ENCODE measurements around the gene HUS1. TPM values are rescaled to one million over a fixed set of nuclear protein-coding genes. Genes with fewer than 3 reads are reported as not detected.

The HUS1 gene
- total and polyA plus RNA-seq, 4 donors, result 11.9 to 32.9 (median 22.9) TPM

DNA sequence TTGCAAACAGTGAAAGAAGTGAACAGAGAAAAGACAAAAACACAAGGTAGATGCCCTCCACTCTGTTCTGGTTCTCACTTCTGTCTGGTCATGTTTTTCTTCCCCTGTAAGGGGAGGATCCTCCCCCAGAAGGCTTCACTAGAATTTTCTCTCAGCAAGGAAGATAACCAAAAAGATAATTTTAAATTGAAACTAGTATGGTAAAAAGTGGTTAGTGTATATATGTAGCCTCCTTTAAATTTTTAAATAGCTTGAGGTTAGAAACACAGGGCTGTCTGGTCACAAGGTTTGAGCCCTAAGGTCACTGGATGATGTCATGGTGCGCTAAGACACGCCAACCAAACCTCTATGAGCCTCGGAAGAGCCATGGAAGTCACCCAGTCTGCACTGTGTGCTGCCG, 25.6 kb downstream of the HUS1 start:
- 65 to 76% methylated on average over 4 of the region's 4 CpGs for WGBS, 2 donors
- no peaks in the 10 kb centered on the region for H3K36me3 ChIP-seq (ENCODE audit: control insufficient read depth in 1 of 2, insufficient read depth in 2 of 2, low read length in 1 of 2)
- no peaks in the 10 kb centered on the region for H3K27me3 ChIP-seq (ENCODE audit: control insufficient read depth in 1 of 2, insufficient read depth in 2 of 2, low read length in 1 of 2)
- peaks cover 0 to 3% of the 10 kb centered on the region in 2 donors for H3K4me1 ChIP-seq (ENCODE audit: control insufficient read depth in 1 of 2, insufficient read depth in 2 of 2, low read length in 2 of 2)
- ATAC-seq (ENCODE audit: low FRiP score), result no peak
- no peak overlapping the region for H3K27ac ChIP-seq (ENCODE audit: low read depth in 1 of 2, low read length in 2 of 2)
- no peak for DNase-seq
- H3K9me3 ChIP-seq (ENCODE audit: control insufficient read depth, low read length), result no peaks in the 10 kb centered on the region
- intact Hi-C loops (cut with DNase I), result no loop called here
- H3K4me3 ChIP-seq (ENCODE audit: low read length in 2 of 2), result no peak overlapping the region

DNA sequence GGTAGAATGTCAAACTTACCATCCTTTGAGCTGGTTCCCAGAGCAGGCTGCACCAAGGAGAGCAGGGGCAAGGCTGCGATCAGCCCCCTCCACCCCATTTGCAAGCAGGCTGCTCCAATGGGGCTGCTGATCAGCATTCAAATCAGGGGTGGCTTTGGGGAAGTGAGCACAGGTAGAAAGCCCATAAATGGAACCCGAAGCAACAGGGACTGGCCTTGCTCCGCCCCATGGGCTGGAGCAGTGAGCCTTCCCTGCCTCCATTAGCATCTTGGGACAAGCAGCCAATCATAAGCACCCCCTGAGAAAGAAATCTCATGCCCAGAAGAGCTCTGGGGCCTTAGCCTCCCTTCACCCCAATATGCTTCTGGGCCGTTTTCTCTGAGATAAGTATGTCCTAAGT, 27.2 kb downstream of the HUS1 start:
- WGBS, 2 donors, result 86 to 87% methylated on average over 4 of the region's 4 CpGs
- DNase-seq, result no peak
- H3K9me3 ChIP-seq (ENCODE audit: control insufficient read depth, low read length), result no peaks in the 10 kb centered on the region

DNA sequence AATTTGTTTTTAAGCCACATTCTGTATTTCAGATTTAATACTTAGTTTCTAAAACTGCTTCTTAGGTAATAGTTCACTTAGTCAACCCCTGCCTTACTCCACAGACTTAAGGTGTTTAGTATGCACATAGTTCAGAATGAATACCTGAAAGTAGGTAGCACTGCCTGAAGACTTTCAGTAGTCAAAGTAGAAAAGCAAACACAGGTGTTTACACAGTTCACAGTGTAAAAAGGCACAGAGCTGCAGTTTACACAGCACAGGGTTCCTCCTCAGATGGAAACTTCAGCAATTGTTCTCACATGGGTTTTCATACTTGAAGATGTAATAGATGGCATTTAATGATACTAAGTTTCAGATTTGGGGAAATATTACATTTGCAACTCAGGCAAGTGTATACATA, 28.0 kb downstream of the HUS1 start:
- Histone ChIP-seq H3K4me1 (ENCODE audit: control insufficient read depth in 1 of 2, insufficient read depth in 2 of 2, low read length in 2 of 2) (peaks cover 0 to 3% of the 10 kb centered on the region in 2 donors), H3K9me3 (ENCODE audit: control insufficient read depth, low read length) (no peaks in the 10 kb centered on the region), H3K4me3 (ENCODE audit: low read length in 2 of 2) (no peak overlapping the region), H3K27me3 (ENCODE audit: control insufficient read depth in 1 of 2, insufficient read depth in 2 of 2, low read length in 1 of 2) (no peaks in the 10 kb centered on the region), H3K36me3 (ENCODE audit: control insufficient read depth in 1 of 2, insufficient read depth in 2 of 2, low read length in 1 of 2) (no peaks in the 10 kb centered on the region), H3K27ac (ENCODE audit: low read depth in 1 of 2, low read length in 2 of 2) (no peak overlapping the region)
- ATAC-seq (ENCODE audit: low FRiP score), result no peak
- intact Hi-C loops (cut with DNase I), result no loop called here
- DNase-seq, result no peak

More for the DNA sequence above, 27.2 kb downstream of the HUS1 start:
- ATAC-seq (ENCODE audit: low FRiP score), result no peak
- Histone ChIP-seq H3K4me1 (ENCODE audit: control insufficient read depth in 1 of 2, insufficient read depth in 2 of 2, low read length in 2 of 2) (peaks cover 0 to 3% of the 10 kb centered on the region in 2 donors), H3K4me3 (ENCODE audit: low read length in 2 of 2) (no peak overlapping the region), H3K27me3 (ENCODE audit: control insufficient read depth in 1 of 2, insufficient read depth in 2 of 2, low read length in 1 of 2) (no peaks in the 10 kb centered on the region), H3K27ac (ENCODE audit: low read depth in 1 of 2, low read length in 2 of 2) (no peak overlapping the region), H3K36me3 (ENCODE audit: control insufficient read depth in 1 of 2, insufficient read depth in 2 of 2, low read length in 1 of 2) (no peaks in the 10 kb centered on the region)
- intact Hi-C loops (cut with DNase I), result no loop called here

DNA sequence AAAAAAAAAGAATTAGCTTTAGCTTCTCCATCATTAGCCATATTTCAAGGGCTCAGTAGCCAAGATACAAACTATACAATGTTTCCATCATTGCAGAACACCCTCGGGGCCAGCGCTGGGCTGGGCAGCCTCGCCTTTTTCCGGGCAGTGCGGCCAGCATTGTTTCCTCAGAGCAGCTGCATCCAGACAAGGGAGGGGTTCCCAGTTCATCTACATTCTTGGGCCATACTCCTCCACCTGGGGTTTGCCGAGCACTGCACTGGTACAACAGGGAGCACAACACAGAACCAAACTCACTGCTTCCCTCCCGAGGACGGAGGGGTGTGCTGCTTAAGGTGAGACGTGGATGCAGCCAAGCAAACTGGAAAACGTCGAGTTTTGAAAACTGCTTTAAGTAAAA, 28.7 kb downstream of the HUS1 start:
- no peaks in the 10 kb centered on the region for H3K9me3 ChIP-seq (ENCODE audit: control insufficient read depth, low read length)
- no peak for DNase-seq
- peaks cover 0 to 3% of the 10 kb centered on the region in 2 donors for H3K4me1 ChIP-seq (ENCODE audit: control insufficient read depth in 1 of 2, insufficient read depth in 2 of 2, low read length in 2 of 2)
- WGBS, 2 donors, result 73 to 79% methylated on average over 11 of the region's 11 CpGs
- no peaks in the 10 kb centered on the region for H3K36me3 ChIP-seq (ENCODE audit: control insufficient read depth in 1 of 2, insufficient read depth in 2 of 2, low read length in 1 of 2)
- no peaks in the 10 kb centered on the region for H3K27me3 ChIP-seq (ENCODE audit: control insufficient read depth in 1 of 2, insufficient read depth in 2 of 2, low read length in 1 of 2)
- H3K27ac ChIP-seq (ENCODE audit: low read depth in 1 of 2, low read length in 2 of 2), result no peak overlapping the region
- no peak overlapping the region for H3K4me3 ChIP-seq (ENCODE audit: low read length in 2 of 2)
- no peak for ATAC-seq (ENCODE audit: low FRiP score)
- intact Hi-C loops (cut with DNase I), result no loop called here

DNA sequence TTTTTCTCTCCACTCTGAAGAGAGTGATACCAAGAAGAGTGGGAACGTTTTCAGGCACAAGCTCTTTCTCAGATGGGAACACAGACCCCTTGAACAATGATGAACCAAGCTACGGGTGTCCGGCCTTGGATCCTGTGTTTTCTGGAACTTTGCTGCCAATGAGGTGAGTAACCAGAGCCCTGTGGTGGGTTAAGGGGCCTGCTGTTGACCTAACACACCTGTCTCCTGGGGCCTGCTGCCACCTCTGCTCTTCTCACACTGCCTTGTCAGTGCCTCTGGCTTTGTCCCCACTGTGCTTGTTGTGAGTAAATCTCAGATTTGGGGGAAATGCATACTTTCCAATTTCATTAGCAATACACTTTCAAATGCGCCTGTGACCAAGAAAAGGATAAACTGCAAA, 29.7 kb downstream of the HUS1 start:
- no peak for ATAC-seq (ENCODE audit: low FRiP score)
- no peak overlapping the region for H3K27ac ChIP-seq (ENCODE audit: low read depth in 1 of 2, low read length in 2 of 2)
- no peak for DNase-seq
- H3K27me3 ChIP-seq (ENCODE audit: control insufficient read depth in 1 of 2, insufficient read depth in 2 of 2, low read length in 1 of 2), result no peaks in the 10 kb centered on the region
- no peaks in the 10 kb centered on the region for H3K36me3 ChIP-seq (ENCODE audit: control insufficient read depth in 1 of 2, insufficient read depth in 2 of 2, low read length in 1 of 2)
- no peaks in the 10 kb centered on the region for H3K9me3 ChIP-seq (ENCODE audit: control insufficient read depth, low read length)
- WGBS, 2 donors, result 90 to 92% methylated on average over 4 of the region's 4 CpGs
- intact Hi-C loops (cut with DNase I), result loop anchor here in 1 of 2 donors (5.0 kb wide), 1 partner anchor 43 kb away; no protein-coding TSS in a partner anchor
- no peak overlapping the region for H3K4me3 ChIP-seq (ENCODE audit: low read length in 2 of 2)
- peaks cover 0 to 3% of the 10 kb centered on the region in 2 donors for H3K4me1 ChIP-seq (ENCODE audit: control insufficient read depth in 1 of 2, insufficient read depth in 2 of 2, low read length in 2 of 2)

DNA sequence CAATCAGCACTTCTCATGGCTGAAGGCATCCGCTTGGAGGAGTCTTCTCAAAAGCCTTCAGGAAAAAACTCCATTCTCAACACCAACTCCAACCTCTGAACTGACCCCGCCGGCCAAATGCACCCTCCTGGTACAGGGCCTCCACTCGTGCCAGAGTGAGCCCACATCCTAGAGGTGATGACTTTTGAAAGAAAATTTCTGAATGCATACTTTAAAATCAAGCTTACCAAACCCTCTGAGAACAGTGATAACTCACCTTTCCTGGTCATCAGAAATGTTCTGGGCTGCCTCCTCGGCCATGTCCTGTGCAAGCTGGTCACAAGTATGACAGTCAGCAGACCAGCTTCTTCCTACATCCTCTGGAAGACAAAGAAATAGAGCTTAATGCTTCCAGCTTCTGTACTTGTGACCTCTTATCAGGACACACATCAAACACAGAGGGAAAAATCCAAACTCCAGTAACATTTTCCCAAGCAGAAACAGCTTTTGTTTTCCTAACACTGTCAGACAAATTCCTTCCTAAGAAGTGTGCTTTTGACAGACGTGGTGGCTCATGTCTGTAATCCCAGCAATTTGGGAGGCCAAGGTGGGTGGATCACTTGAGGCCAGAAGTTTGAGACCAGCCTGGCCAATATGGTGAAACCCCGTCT, 31.1 kb downstream of the HUS1 start, which contains the start of gene PKD1L1:
Gene PKD1L1 (minus strand): TSS at position 326 of the 650 bp plus-strand sequence. CDS start 26 bp downstream, at position 300.
- intact Hi-C loops (cut with DNase I), result loop anchor here in 1 of 2 donors (5.0 kb wide), 1 partner anchor 44 kb away; no protein-coding TSS in a partner anchor
- Histone ChIP-seq H3K27me3 (ENCODE audit: control insufficient read depth in 1 of 2, insufficient read depth in 2 of 2, low read length in 1 of 2) (no peaks in the 10 kb centered on the region), H3K9me3 (ENCODE audit: control insufficient read depth, low read length) (no peaks in the 10 kb centered on the region), H3K4me1 (ENCODE audit: control insufficient read depth in 1 of 2, insufficient read depth in 2 of 2, low read length in 2 of 2) (peaks cover 0 to 3% of the 10 kb centered on the region in 2 donors), H3K36me3 (ENCODE audit: control insufficient read depth in 1 of 2, insufficient read depth in 2 of 2, low read length in 1 of 2) (no peaks in the 10 kb centered on the region), H3K27ac (ENCODE audit: low read depth in 1 of 2, low read length in 2 of 2) (no peak within 1 kb of the TSS), H3K4me3 (ENCODE audit: low read length in 2 of 2) (no peak within 1 kb of the TSS)
- no peak for DNase-seq
- WGBS, 2 donors, result 65 to 66% methylated on average over 7 of the region's 7 CpGs
- ATAC-seq (ENCODE audit: low FRiP score), result no peak

DNA sequence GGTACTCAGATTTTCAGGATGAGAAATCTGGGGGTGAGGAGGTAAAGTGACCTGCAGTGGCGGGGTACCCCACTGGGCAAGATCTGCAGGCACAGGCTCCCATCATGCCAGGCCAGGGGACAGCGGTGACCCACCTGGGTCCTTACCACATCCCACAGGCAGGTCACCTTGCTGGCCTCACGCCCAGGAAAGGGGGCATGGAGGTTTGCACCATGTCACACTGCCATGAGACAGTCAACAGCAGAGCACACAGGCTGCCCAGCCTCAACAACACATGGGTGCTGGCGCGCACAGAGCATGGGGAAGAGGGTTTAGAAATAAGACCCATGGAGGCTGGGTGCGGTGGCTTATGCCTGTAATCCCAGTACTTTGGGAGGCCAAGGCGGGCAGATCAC, 32.1 kb downstream of the HUS1 start:
- Histone ChIP-seq H3K36me3 (ENCODE audit: control insufficient read depth in 1 of 2, insufficient read depth in 2 of 2, low read length in 1 of 2) (no peaks in the 10 kb centered on the region), H3K9me3 (ENCODE audit: control insufficient read depth, low read length) (no peaks in the 10 kb centered on the region), H3K4me3 (ENCODE audit: low read length in 2 of 2) (no peak overlapping the region), H3K27me3 (ENCODE audit: control insufficient read depth in 1 of 2, insufficient read depth in 2 of 2, low read length in 1 of 2) (no peaks in the 10 kb centered on the region), H3K4me1 (ENCODE audit: control insufficient read depth in 1 of 2, insufficient read depth in 2 of 2, low read length in 2 of 2) (no peaks in the 10 kb centered on the region), H3K27ac (ENCODE audit: low read depth in 1 of 2, low read length in 2 of 2) (no peak overlapping the region)
- ATAC-seq (ENCODE audit: low FRiP score), result no peak
- no peak for DNase-seq
- 97 to 99% methylated on average over 6 to 7 of the region's 7 CpGs for WGBS, 2 donors
- intact Hi-C loops (cut with DNase I), result loop anchor here in 1 of 2 donors (5.0 kb wide), 1 partner anchor 45 kb away; no protein-coding TSS in a partner anchor

DNA sequence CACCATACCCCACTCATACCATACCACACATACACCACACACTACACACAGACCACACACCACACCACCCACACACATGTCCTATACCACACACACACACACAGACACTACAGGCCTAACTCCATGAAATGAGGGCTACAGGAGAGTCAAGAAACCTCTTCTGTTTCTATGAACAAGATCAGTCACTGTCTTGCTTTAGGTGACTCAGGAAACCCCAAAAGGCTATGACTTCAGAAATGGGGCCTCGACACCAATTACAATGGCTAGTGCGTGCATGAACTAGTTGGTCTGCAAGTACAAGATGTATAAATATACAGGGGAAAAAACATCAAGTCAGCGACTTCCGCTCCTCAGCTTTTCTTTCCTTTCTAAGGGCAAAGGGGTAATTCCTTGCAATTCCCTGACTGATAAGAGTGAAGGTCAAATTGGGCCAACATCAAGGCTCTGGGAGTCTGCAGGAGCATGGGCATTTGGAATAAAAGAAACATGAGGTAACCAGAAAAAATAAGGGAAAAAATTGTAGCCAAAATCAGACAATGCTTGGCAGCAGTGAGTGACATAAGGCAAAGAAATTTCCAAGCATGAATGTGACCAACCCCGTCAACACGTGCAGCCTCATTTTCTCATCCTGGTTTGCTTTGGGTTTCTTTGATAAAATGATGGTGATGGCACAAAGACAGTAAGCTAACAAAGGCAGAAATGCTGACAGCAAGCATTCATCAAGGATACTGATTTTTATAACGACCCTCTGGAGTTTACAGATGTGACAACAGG, 32.6 kb downstream of the HUS1 start:
- no peaks in the 10 kb centered on the region for H3K4me1 ChIP-seq (ENCODE audit: control insufficient read depth in 1 of 2, insufficient read depth in 2 of 2, low read length in 2 of 2)
- 44 to 58% methylated on average over 7 of the region's 7 CpGs for WGBS, 2 donors

More for the DNA sequence above, 32.6 kb downstream of the HUS1 start:
- Histone ChIP-seq H3K9me3 (ENCODE audit: control insufficient read depth, low read length) (no peaks in the 10 kb centered on the region), H3K27ac (ENCODE audit: low read depth in 1 of 2, low read length in 2 of 2) (no peak overlapping the region), H3K4me3 (ENCODE audit: low read length in 2 of 2) (no peak overlapping the region), H3K27me3 (ENCODE audit: control insufficient read depth in 1 of 2, insufficient read depth in 2 of 2, low read length in 1 of 2) (no peaks in the 10 kb centered on the region), H3K36me3 (ENCODE audit: control insufficient read depth in 1 of 2, insufficient read depth in 2 of 2, low read length in 1 of 2) (no peaks in the 10 kb centered on the region)
- intact Hi-C loops (cut with DNase I), result loop anchor here in 1 of 2 donors (5.0 kb wide), 1 partner anchor 46 kb away; no protein-coding TSS in a partner anchor
- DNase-seq (no peak), ATAC-seq (ENCODE audit: low FRiP score) (no peak)
